Endodermal cell (in vitro differentiated cells): ENCODE measurements around the gene CPA4. TPM values are rescaled to one million over a fixed set of nuclear protein-coding genes. Genes with fewer than 3 reads are reported as not detected.

Source experiments
- DNase-seq: peaks from one replicate; pipeline ENCODE4 v3.0.0-alpha.2; 2017
- H3K27ac ChIP-seq: 2 replicates; pipeline ENCODE4 v1.5.1; 2013; ENCODE audit warnings: mild to moderate bottlenecking, low read depth, low read length, moderate library complexity
- H3K27me3 ChIP-seq: 2 replicates; pipeline ENCODE4 v1.6.1; 2013; ENCODE audit warnings: mild to moderate bottlenecking, low read length, moderate library complexity; ENCODE audit not compliant: insufficient read depth, control insufficient read depth, poor library complexity, severe bottlenecking
- H3K36me3 ChIP-seq: 2 replicates; pipeline ENCODE4 v1.7.0; 2013; ENCODE audit warnings: mild to moderate bottlenecking, low read length, moderate library complexity; ENCODE audit not compliant: control insufficient read depth, insufficient read depth
- H3K4me1 ChIP-seq: one replicate; pipeline ENCODE4 v1.7.0; 2013; ENCODE audit warnings: low read length; ENCODE audit not compliant: control insufficient read depth, insufficient read depth
- H3K4me3 ChIP-seq: 2 replicates; pipeline ENCODE4 v1.5.1; 2013; ENCODE audit warnings: mild to moderate bottlenecking, low read length, moderate library complexity
- H3K9ac ChIP-seq: 2 replicates; pipeline ENCODE4 v1.6.1; 2013; ENCODE audit warnings: mild to moderate bottlenecking, low read length, moderate library complexity; ENCODE audit not compliant: poor library complexity, severe bottlenecking; ENCODE audit errors: extremely low read depth
- H3K9me3 ChIP-seq: 2 replicates; pipeline ENCODE4 v1.6.1; 2013; ENCODE audit warnings: mild to moderate bottlenecking, low read length, moderate library complexity; ENCODE audit not compliant: control insufficient read depth
- H3K27ac Mint-ChIP-seq: 2 replicates; pipeline ENCODE4 v1.8.0; 2020; ENCODE audit warnings: mixed read lengths
- H3K27me3 Mint-ChIP-seq: 2 replicates; pipeline ENCODE4 v1.8.0; 2021; ENCODE audit warnings: mild to moderate bottlenecking, mixed read lengths; ENCODE audit not compliant: insufficient read depth
- H3K36me3 Mint-ChIP-seq: 2 replicates; pipeline ENCODE4 v1.8.0; 2020; ENCODE audit warnings: low read depth, mixed read lengths
- H3K4me1 Mint-ChIP-seq: 2 replicates; pipeline ENCODE4 v1.8.0; 2020; ENCODE audit warnings: mixed read lengths
- H3K4me3 Mint-ChIP-seq: 2 replicates; pipeline ENCODE4 v1.8.0; 2020; ENCODE audit warnings: mild to moderate bottlenecking, moderate library complexity, mixed read lengths
- H3K9me3 Mint-ChIP-seq: 2 replicates; pipeline ENCODE4 v1.8.0; 2020; ENCODE audit warnings: mild to moderate bottlenecking, mixed read lengths
- WGBS, 2 experiments: methylation state at CpG; one replicate each; pipeline versions ENCODE4 v1.1.5 to v1.1.7; 2013; ENCODE audit warnings: missing lambda C conversion rate in 2 of 2, mixed read lengths in 1 of 2; ENCODE audit not compliant: insufficient coverage in 1 of 2, insufficient read length in 1 of 2; 5-methylcytosine and 5-hydroxymethylcytosine counted together
- total RNA-seq, 2 donors: library from RNA; stranded (reverse); fragmentation: NEBNext Ultra II Directional in 1 of 2; extraction: Animal tissue kit (Norgen Biotek cat#: 25700) in 1 of 2; gene quantifications; 2 replicates in 1 of 2; 3 replicates in 1 of 2; pipeline ENCODE4 v1.2.1, GENCODE V29; 2021
- TF ChIP-seq, protein P1 (sequence below): fragments of 200-600 bp; sonication (generic); conservative IDR thresholded peaks from 2 replicates; pipeline ENCODE4 v1.5.0; 2021; ENCODE audit warnings: antibody characterized with exemption, mild to moderate bottlenecking

Gene CPA4
- total RNA-seq, 2 donors from 2014 or later, result not detected

DNA sequence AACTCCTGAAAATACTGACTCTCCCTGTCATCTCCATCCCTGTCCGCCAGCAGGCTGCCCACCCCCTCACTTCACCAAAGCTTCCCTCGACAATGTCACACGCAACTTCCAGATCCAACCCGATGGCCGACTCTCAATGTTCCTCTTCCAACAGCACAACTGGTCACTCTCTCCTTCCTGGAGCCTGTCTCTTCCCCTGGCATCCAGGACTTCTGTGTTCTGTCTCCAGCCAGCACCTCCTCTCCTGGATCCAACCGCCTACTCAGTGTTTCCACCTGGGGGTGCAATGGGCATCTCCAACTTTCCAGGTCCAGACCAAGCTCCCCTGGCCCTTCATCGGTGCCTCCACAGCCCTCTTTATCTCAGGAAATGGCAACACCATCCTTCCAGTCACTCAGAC is 60.2 kb downstream of the CPA4 start:
- Histone ChIP-seq H3K27ac (no peak overlapping the region), H3K9ac (no peak overlapping the region), H3K4me1 (peaks cover 5% of the 10 kb centered on the region), H3K36me3 (no peaks in the 10 kb centered on the region), H3K9me3 (no peaks in the 10 kb centered on the region), H3K4me3 (no peak overlapping the region), H3K27me3 (peaks cover 6% of the 10 kb centered on the region)
- H3K9me3 Mint-ChIP-seq, result no peaks in the 10 kb centered on the region
- TF ChIP-seq, protein P1, sequence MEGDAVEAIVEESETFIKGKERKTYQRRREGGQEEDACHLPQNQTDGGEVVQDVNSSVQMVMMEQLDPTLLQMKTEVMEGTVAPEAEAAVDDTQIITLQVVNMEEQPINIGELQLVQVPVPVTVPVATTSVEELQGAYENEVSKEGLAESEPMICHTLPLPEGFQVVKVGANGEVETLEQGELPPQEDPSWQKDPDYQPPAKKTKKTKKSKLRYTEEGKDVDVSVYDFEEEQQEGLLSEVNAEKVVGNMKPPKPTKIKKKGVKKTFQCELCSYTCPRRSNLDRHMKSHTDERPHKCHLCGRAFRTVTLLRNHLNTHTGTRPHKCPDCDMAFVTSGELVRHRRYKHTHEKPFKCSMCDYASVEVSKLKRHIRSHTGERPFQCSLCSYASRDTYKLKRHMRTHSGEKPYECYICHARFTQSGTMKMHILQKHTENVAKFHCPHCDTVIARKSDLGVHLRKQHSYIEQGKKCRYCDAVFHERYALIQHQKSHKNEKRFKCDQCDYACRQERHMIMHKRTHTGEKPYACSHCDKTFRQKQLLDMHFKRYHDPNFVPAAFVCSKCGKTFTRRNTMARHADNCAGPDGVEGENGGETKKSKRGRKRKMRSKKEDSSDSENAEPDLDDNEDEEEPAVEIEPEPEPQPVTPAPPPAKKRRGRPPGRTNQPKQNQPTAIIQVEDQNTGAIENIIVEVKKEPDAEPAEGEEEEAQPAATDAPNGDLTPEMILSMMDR, result no peak
- peaks cover 33% of the 10 kb centered on the region for H3K4me1 Mint-ChIP-seq
- DNase-seq, result no peak
- no peaks in the 10 kb centered on the region for H3K36me3 Mint-ChIP-seq
- H3K27me3 Mint-ChIP-seq, result peaks cover 10% of the 10 kb centered on the region
- WGBS, 2 experiments, result 90 to 91% methylated on average over 6 to 7 of the region's 7 CpGs
- H3K27ac Mint-ChIP-seq, result no peak overlapping the region
- H3K4me3 Mint-ChIP-seq, result no peak overlapping the region

DNA sequence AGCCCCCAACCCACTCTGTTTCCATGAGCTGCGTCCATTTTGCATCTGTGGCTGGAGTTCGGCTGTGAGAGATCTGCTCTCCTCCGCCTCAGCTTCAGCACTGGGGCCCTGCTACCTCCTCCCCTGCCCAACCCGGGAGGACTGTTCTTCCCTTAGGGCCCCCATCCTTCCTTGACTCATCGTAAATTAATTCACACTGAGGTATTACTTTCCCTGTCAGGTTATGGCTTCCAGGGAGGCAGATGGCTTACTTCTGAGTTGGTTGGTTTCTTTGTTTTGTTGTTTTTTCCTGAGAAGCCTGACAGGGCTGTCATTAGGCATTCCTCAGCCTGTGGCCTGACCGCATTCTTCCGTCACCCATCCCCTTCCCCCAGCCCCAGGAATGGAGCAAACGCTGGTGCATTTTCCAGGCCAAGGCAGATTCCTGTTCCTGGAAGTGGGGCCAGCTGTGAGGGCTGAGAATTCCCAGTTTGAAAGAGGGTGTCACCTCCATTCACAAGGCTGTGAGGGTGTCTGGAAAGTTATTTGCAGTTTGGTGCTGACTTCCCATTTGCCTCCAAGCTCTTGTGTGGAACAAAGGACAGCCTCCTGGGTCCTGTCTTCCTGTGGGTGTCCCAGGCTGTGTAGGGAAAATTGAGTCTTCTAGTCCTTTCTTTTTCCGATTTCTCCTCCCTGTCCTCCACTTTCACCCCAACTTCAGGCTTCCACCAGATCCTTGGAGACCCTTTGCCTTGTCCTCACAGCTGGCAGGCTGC is 63.3 kb downstream of the CPA4 start:
- Mint-ChIP-seq H3K27me3 (peaks cover 6% of the 10 kb centered on the region), H3K27ac (peak overlapping the region; percentile 67), H3K9me3 (peaks cover 8% of the 10 kb centered on the region), H3K4me1 (peaks cover 21% of the 10 kb centered on the region), H3K36me3 (no peaks in the 10 kb centered on the region), H3K4me3 (no peak overlapping the region)
- peak overlapping the region; percentile 90 for H3K27ac ChIP-seq
- H3K27me3 ChIP-seq, result peaks cover 6% of the 10 kb centered on the region
- H3K9ac ChIP-seq, result no peak overlapping the region
- H3K36me3 ChIP-seq, result no peaks in the 10 kb centered on the region
- H3K4me3 ChIP-seq, result no peak overlapping the region
- H3K4me1 ChIP-seq, result no peaks in the 10 kb centered on the region
- TF ChIP-seq, protein P1, result no peak
- WGBS, 2 experiments, result 58 to 62% methylated on average over 5 to 9 of the region's 9 CpGs
- DNase-seq, result peak; percentile 94
- H3K9me3 ChIP-seq, result no peaks in the 10 kb centered on the region

DNA sequence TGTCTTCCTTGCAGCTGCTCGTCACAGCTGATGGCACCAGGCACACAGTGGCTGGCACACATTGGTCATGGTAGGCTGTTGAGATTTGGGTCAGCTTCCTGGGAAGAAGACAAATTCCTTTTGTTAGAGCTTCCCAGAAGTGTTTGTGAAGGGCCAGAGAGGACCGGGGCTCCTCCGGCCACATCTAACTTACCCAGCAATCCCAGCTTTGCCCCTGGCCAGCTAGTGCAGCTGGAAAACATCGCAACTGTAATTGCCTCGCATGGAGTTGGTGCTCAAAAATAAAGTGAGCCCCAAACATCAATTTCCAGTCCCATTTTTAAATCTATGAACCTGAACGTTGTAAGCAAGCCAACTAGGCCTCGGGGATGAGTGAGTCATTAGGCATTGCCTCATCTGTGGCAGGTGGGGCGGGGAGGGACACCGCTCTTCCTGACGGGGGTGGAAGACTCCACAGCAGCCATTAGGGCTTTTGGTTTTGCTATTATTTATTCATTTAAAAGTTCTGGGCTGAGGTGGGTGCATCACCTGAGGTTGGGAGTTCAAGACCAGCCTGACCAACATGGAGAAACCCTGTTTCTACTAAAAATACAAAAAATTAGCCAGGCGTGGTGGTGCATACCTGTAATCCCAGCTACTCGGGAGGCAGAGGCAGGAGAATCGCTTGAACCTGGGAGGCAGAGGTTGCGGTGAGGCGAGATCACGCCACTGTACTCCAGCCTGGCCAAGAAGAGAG is 64.1 kb downstream of the CPA4 start:
- Histone ChIP-seq H3K9ac (no peak overlapping the region), H3K27ac (peak overlapping the region; percentile 90), H3K36me3 (no peaks in the 10 kb centered on the region), H3K4me1 (no peaks in the 10 kb centered on the region), H3K27me3 (no peaks in the 10 kb centered on the region), H3K9me3 (no peaks in the 10 kb centered on the region), H3K4me3 (no peak overlapping the region)
- Mint-ChIP-seq H3K36me3 (no peaks in the 10 kb centered on the region), H3K27ac (peak overlapping the region; percentile 67), H3K4me3 (no peak overlapping the region), H3K9me3 (peaks cover 8% of the 10 kb centered on the region), H3K27me3 (peaks cover 4% of the 10 kb centered on the region), H3K4me1 (peaks cover 14% of the 10 kb centered on the region)
- TF ChIP-seq, protein P1, result no peak
- 91 to 93% methylated on average over 6 to 15 of the region's 16 CpGs for WGBS, 2 experiments
- DNase-seq, result peak; percentile 46
